GM23248 (cell line): ENCODE data around the gene COPG1. TPM values are rescaled to one million over a fixed set of nuclear protein-coding genes. Genes with fewer than 3 reads are reported as not detected.

Source experiments
- DNase-seq: peaks from one replicate; pipeline ENCODE4 v3.0.0-alpha.2; 2015
- H2AFZ ChIP-seq: fragments of 200-600 bp; sonication (generic); 2 replicates; pipeline ENCODE4 v1.6.1; 2016; ENCODE audit warnings: antibody characterized with exemption
- H3F3A ChIP-seq: fragments of 200-600 bp; sonication (generic); 2 replicates; pipeline ENCODE4 v1.6.1; 2016; ENCODE audit warnings: mild to moderate bottlenecking, antibody characterized with exemption, mixed run types; ENCODE audit not compliant: insufficient read depth
- H3K27ac ChIP-seq: fragments of 200-600 bp; sonication (generic); 2 replicates; pipeline ENCODE4 v1.5.1; 2016; ENCODE audit warnings: mild to moderate bottlenecking
- H3K27me3 ChIP-seq: fragments of 200-600 bp; sonication (generic); replicated peaks from 2 replicates; pipeline ENCODE4 v1.6.1; 2016; ENCODE audit warnings: mild to moderate bottlenecking; ENCODE audit not compliant: insufficient read depth
- H3K36me3 ChIP-seq: fragments of 200-600 bp; sonication (generic); 2 replicates; pipeline ENCODE4 v1.6.1; 2016; ENCODE audit warnings: low read depth, mild to moderate bottlenecking
- H3K4me1 ChIP-seq: fragments of 200-600 bp; sonication (generic); 2 replicates; pipeline ENCODE4 v1.6.1; 2016; ENCODE audit warnings: mild to moderate bottlenecking; ENCODE audit not compliant: insufficient read depth
- H3K4me2 ChIP-seq: fragments of 200-600 bp; sonication (generic); one replicate; pipeline ENCODE4 v1.6.1; 2016; ENCODE audit warnings: mild to moderate bottlenecking; ENCODE audit not compliant: unreplicated experiment
- H3K4me3 ChIP-seq: fragments of 200-600 bp; sonication (generic); 2 replicates; pipeline ENCODE4 v1.5.1; 2016; ENCODE audit warnings: mild to moderate bottlenecking
- H3K79me2 ChIP-seq: fragments of 200-600 bp; sonication (generic); 2 replicates; pipeline ENCODE4 v1.6.1; 2016; ENCODE audit warnings: mild to moderate bottlenecking; ENCODE audit not compliant: insufficient read depth
- H3K9ac ChIP-seq: fragments of 200-600 bp; sonication (generic); 2 replicates; pipeline ENCODE4 v1.6.1; 2016; ENCODE audit warnings: mild to moderate bottlenecking
- H3K9me2 ChIP-seq: fragments of 200-600 bp; sonication (generic); 2 replicates; pipeline ENCODE4 v1.6.1; 2016; ENCODE audit warnings: mixed run types, mild to moderate bottlenecking, moderate library complexity; ENCODE audit not compliant: insufficient read depth
- H3K9me3 ChIP-seq: fragments of 200-600 bp; sonication (generic); one replicate; pipeline ENCODE4 v1.6.1; 2017; ENCODE audit warnings: low read depth
- H4K20me1 ChIP-seq: fragments of 200-600 bp; sonication (generic); 2 replicates; pipeline ENCODE4 v1.6.0; 2016; ENCODE audit not compliant: insufficient read depth
- EZH2 ChIP-seq: fragments of 200-600 bp; sonication (generic); IDR thresholded peaks from 2 replicates; pipeline ENCODE4 v1.6.1; 2018; ENCODE audit warnings: antibody characterized with exemption, mild to moderate bottlenecking; ENCODE audit not compliant: insufficient read depth, poor library complexity, severe bottlenecking
- EZH2phosphoT487 ChIP-seq: fragments of 200-600 bp; sonication (generic); IDR thresholded peaks from 2 replicates; pipeline ENCODE4 v1.6.1; 2018; ENCODE audit warnings: antibody characterized with exemption, moderate library complexity, mild to moderate bottlenecking, low read depth; ENCODE audit not compliant: insufficient read depth
- WGBS, 2 experiments: methylation state at CpG; one replicate each; pipeline ENCODE4 v1.1.6; 2015 to 2017; ENCODE audit warnings: low lambda C conversion rate in 2 of 2, low coverage in 1 of 2; ENCODE audit errors: missing lambda C conversion rate in 2 of 2; 5-methylcytosine and 5-hydroxymethylcytosine counted together
- in situ Hi-C: fragments of 300-500 bp; cut with MboI; formaldehyde crosslinking; loops from 2 replicates; pipeline ENCODE4 v1.15.0; 2020
- polyA plus RNA-seq: library from polyadenylated mRNA; unstranded; fragments of >200 nt; fragmentation: Nextera tagmentation; extraction: Ambion mirVana; gene quantifications from 2 replicates; pipeline ENCODE4 v1.2.1, GENCODE V29; 2016
- total RNA-seq: library from RNA; depleted of rRNA; stranded (reverse); fragments of >200 nt; shearing (Covaris generic); gene quantifications from 2 replicates; pipeline ENCODE4 v1.2.3, GENCODE V29; 2014

The COPG1 gene
- total and polyA plus RNA-seq, 2 experiments from 2014 or later: 254 to 298 TPM

- H3K79me2 ChIP-seq: peaks cover 8% of the 10 kb centered on the region
- peak; percentile 80 for DNase-seq
These were observed 29.8 kb downstream of the COPG1 start for GRCh38 chr3:129278966-129279906.

GRCh38 chr3:129280183-129280582, 30.8 kb downstream of the COPG1 start:
- peak overlapping the region; percentile 67 for H3K27ac ChIP-seq
- WGBS, 2 experiments: 74 to 76% methylated on average over 2 of the region's 2 CpGs
- peaks cover 22% of the 10 kb centered on the region for H3K36me3 ChIP-seq
- in situ Hi-C loops: no loop called here
- 0 out of 2 replicates have a peak, but pooled peaks cover 4% of the 10 kb centered on the region for H4K20me1 ChIP-seq
- H3K9ac ChIP-seq: peak overlapping the region; percentile 86
- H3K4me2 ChIP-seq: peak overlapping the region; percentile 88
- no peaks in the 10 kb centered on the region for H3K9me3 ChIP-seq
- peaks cover 8% of the 10 kb centered on the region for H3K79me2 ChIP-seq
- no peaks in the 10 kb centered on the region for H3K9me2 ChIP-seq
- H2AFZ ChIP-seq: 0 out of 2 replicates have a peak overlapping the region, but pooled peaks have one; percentile 80
- H3K27me3 ChIP-seq: no peaks in the 10 kb centered on the region
- TF ChIP-seq EZH2phosphoT487 (no peak), EZH2 (no peak)
- H3K4me1 ChIP-seq: peaks cover 31% of the 10 kb centered on the region
- H3K4me3 ChIP-seq: peak overlapping the region; percentile 78
- no peak for DNase-seq
- H3F3A ChIP-seq: peaks cover 69% of the 10 kb centered on the region

More at GRCh38 chr3:129278966-129279906, 29.8 kb downstream of the COPG1 start:
- H3K4me1 ChIP-seq: peaks cover 31% of the 10 kb centered on the region
- H3K36me3 ChIP-seq: peaks cover 29% of the 10 kb centered on the region
- peak overlapping the region; percentile 78 for H3K4me3 ChIP-seq
- in situ Hi-C loops: no loop called here
- 2% methylated on average over 58 to 74 of the region's 82 CpGs for WGBS, 2 experiments
- peak overlapping the region; percentile 88 for H3K4me2 ChIP-seq
- peak overlapping the region; percentile 86 for H3K9ac ChIP-seq
- peaks cover 77% of the 10 kb centered on the region for H3F3A ChIP-seq
- H3K9me2 ChIP-seq: no peaks in the 10 kb centered on the region
- peak overlapping the region; percentile 80 for H2AFZ ChIP-seq
- peak overlapping the region; percentile 67 for H3K27ac ChIP-seq
- 0 out of 2 replicates have a peak, but pooled peaks cover 4% of the 10 kb centered on the region for H4K20me1 ChIP-seq
- H3K27me3 ChIP-seq: no peaks in the 10 kb centered on the region
- no peaks in the 10 kb centered on the region for H3K9me3 ChIP-seq
- TF ChIP-seq EZH2phosphoT487 (no peak), EZH2 (no peak)

GRCh38 chr3:129281726-129282125, 32.3 kb downstream of the COPG1 start:
- H4K20me1 ChIP-seq: 0 out of 2 replicates have a peak, but pooled peaks cover 4% of the 10 kb centered on the region
- H3F3A ChIP-seq: peaks cover 53% of the 10 kb centered on the region
- DNase-seq: no peak
- H3K4me3 ChIP-seq: no peak overlapping the region
- H3K9ac ChIP-seq: no peak overlapping the region
- WGBS, 2 experiments: 71 to 75% methylated on average over 5 of the region's 5 CpGs
- peak overlapping the region; percentile 65 for H3K27ac ChIP-seq
- peaks cover 10% of the 10 kb centered on the region; the same call in 1 of the 2 replicates for H3K36me3 ChIP-seq
- H3K27me3 ChIP-seq: no peaks in the 10 kb centered on the region
- H2AFZ ChIP-seq: no peak overlapping the region
- TF ChIP-seq EZH2: no peak
- no peak for TF ChIP-seq EZH2phosphoT487
- H3K4me2 ChIP-seq: no peak overlapping the region
- no peaks in the 10 kb centered on the region for H3K9me2 ChIP-seq
- H3K9me3 ChIP-seq: no peaks in the 10 kb centered on the region
- H3K4me1 ChIP-seq: peaks cover 31% of the 10 kb centered on the region
- in situ Hi-C loops: no loop called here
- peaks cover 19% of the 10 kb centered on the region for H3K79me2 ChIP-seq

GRCh38 chr3:129282727-129283327, 33.4 kb downstream of the COPG1 start:
- H4K20me1 ChIP-seq: 0 out of 2 replicates have a peak, but pooled peaks cover 4% of the 10 kb centered on the region
- WGBS, 2 experiments: 13 to 18% methylated on average over 6 of the region's 6 CpGs
- H3K9me3 ChIP-seq: no peaks in the 10 kb centered on the region
- peak overlapping the region; percentile 65 for H3K27ac ChIP-seq
- H3K4me3 ChIP-seq: no peak overlapping the region
- peak overlapping the region; percentile 41 for H3K4me2 ChIP-seq
- in situ Hi-C loops: no loop called here
- no peaks in the 10 kb centered on the region for H3K27me3 ChIP-seq
- H3K9me2 ChIP-seq: no peaks in the 10 kb centered on the region
- DNase-seq: peak; percentile 88
- no peak overlapping the region for H2AFZ ChIP-seq
- H3K36me3 ChIP-seq: peaks cover under 1% of the 10 kb centered on the region; the same call in 1 of the 2 replicates
- H3F3A ChIP-seq: peaks cover 42% of the 10 kb centered on the region
- peaks cover 30% of the 10 kb centered on the region for H3K79me2 ChIP-seq
- H3K4me1 ChIP-seq: peaks cover 26% of the 10 kb centered on the region
- TF ChIP-seq EZH2 (no peak), EZH2phosphoT487 (no peak)
- peak overlapping the region; percentile 19; the same call in 1 of the 2 replicates for H3K9ac ChIP-seq
